H9 (cell line): ENCODE measurements around the gene NAMPT. TPM values are rescaled to one million over a fixed set of nuclear protein-coding genes. Genes with fewer than 3 reads are reported as not detected.
"Not testable (repeated sequence)": the region's sequence is repeated elsewhere in the genome, so short reads cannot be mapped to it uniquely, and the experiment has no call there.

ENCODE experiments used
- DNase-seq: peaks from one replicate; pipeline ENCODE4 v3.0.0-alpha.2; 2017
- H2AFZ ChIP-seq: one replicate; pipeline ENCODE4 v1.6.1; 2013; ENCODE audit warnings: mild to moderate bottlenecking, low read length, control low read depth, moderate library complexity
- H2AK5ac ChIP-seq: 2 replicates; pipeline ENCODE4 v1.6.1; 2013; ENCODE audit warnings: low read length, control low read depth, mixed read lengths; ENCODE audit not compliant: insufficient read length
- H2BK120ac ChIP-seq: one replicate; pipeline ENCODE4 v1.6.1; 2013; ENCODE audit warnings: low read depth, mild to moderate bottlenecking, low read length, control low read depth, inconsistent platforms; ENCODE audit not compliant: poor library complexity, severe bottlenecking
- H2BK12ac ChIP-seq: 2 replicates; pipeline ENCODE4 v1.6.1; 2013; ENCODE audit warnings: low read length, control low read depth, mixed read lengths, low read depth; ENCODE audit not compliant: insufficient read length
- H2BK15ac ChIP-seq: 2 replicates; pipeline ENCODE4 v1.6.1; 2013; ENCODE audit warnings: low read depth, low read length, control low read depth
- H2BK20ac ChIP-seq: one replicate; pipeline ENCODE4 v1.6.1; 2013; ENCODE audit warnings: low read depth, mild to moderate bottlenecking, low read length, control low read depth, inconsistent platforms; ENCODE audit not compliant: poor library complexity, severe bottlenecking
- H2BK5ac ChIP-seq: 2 replicates; pipeline ENCODE4 v1.6.1; 2013; ENCODE audit warnings: low read length, control low read depth, mixed read lengths; ENCODE audit not compliant: insufficient read length
- H3K14ac ChIP-seq: 2 replicates; pipeline ENCODE4 v1.6.1; 2013; ENCODE audit warnings: low read length, control low read depth; ENCODE audit not compliant: insufficient read depth
- H3K18ac ChIP-seq: 2 replicates; pipeline ENCODE4 v1.6.1; 2013; ENCODE audit warnings: low read depth, mild to moderate bottlenecking, mixed read lengths, low read length, control low read depth; ENCODE audit not compliant: insufficient read length
- H3K23ac ChIP-seq: 2 replicates; pipeline ENCODE4 v1.6.1; 2013; ENCODE audit warnings: low read length, control low read depth, mixed read lengths, low read depth; ENCODE audit not compliant: insufficient read length
- H3K23me2 ChIP-seq: 2 replicates; pipeline ENCODE4 v1.6.1; 2013; ENCODE audit warnings: low read depth, mild to moderate bottlenecking, mixed read lengths, low read length, control low read depth; ENCODE audit not compliant: insufficient read length, poor library complexity, severe bottlenecking
- H3K27ac ChIP-seq: 2 replicates; pipeline ENCODE4 v1.5.1; 2013; ENCODE audit warnings: low read length, control low read depth, mixed read lengths, low read depth; ENCODE audit not compliant: insufficient read length
- H3K27me3 ChIP-seq: 2 replicates; pipeline ENCODE4 v1.6.1; 2013; ENCODE audit warnings: low read length, control low read depth, inconsistent platforms; ENCODE audit not compliant: insufficient read depth
- H3K4ac ChIP-seq: 2 replicates; pipeline ENCODE4 v1.6.1; 2013; ENCODE audit warnings: low read depth, mild to moderate bottlenecking, control low read depth, inconsistent platforms, low read length, moderate library complexity
- H3K4me1 ChIP-seq: 2 replicates; pipeline ENCODE4 v1.6.1; 2013; ENCODE audit warnings: low read length, control low read depth, inconsistent platforms; ENCODE audit not compliant: insufficient read depth
- H3K4me2 ChIP-seq: 2 replicates; pipeline ENCODE4 v1.6.1; 2013; ENCODE audit warnings: low read length, control low read depth, mixed read lengths; ENCODE audit not compliant: insufficient read length, insufficient read depth
- H3K56ac ChIP-seq: 2 replicates; pipeline ENCODE4 v1.6.1; 2013; ENCODE audit warnings: low read depth, mild to moderate bottlenecking, mixed read lengths, low read length, control low read depth; ENCODE audit not compliant: insufficient read length
- H3K79me1 ChIP-seq: 2 replicates; pipeline ENCODE4 v1.6.1; 2013; ENCODE audit warnings: low read depth, mild to moderate bottlenecking, moderate library complexity, low read length, control low read depth, inconsistent platforms; ENCODE audit not compliant: insufficient read depth, poor library complexity, severe bottlenecking
- H3K79me2 ChIP-seq: 2 replicates; pipeline ENCODE4 v1.6.1; 2013; ENCODE audit warnings: low read length, control low read depth, inconsistent platforms; ENCODE audit not compliant: insufficient read depth
- H3K9ac ChIP-seq: 2 replicates; pipeline ENCODE4 v1.6.1; 2013; ENCODE audit warnings: low read length, control low read depth, mixed read lengths; ENCODE audit not compliant: insufficient read length; ENCODE audit errors: extremely low read depth
- H3K9me3 ChIP-seq: one replicate; pipeline ENCODE4 v1.6.1; 2013; ENCODE audit warnings: low read depth, low read length, inconsistent platforms; ENCODE audit not compliant: control insufficient read depth
- H3T11ph ChIP-seq: one replicate; pipeline ENCODE4 v1.6.1; 2013; ENCODE audit warnings: mild to moderate bottlenecking, low read length, control low read depth, inconsistent platforms
- H4K20me1 ChIP-seq: one replicate; pipeline ENCODE4 v1.6.1; 2013; ENCODE audit not compliant: control insufficient read depth, insufficient read length, insufficient read depth
- H4K5ac ChIP-seq: 2 replicates; pipeline ENCODE4 v1.6.1; 2013; ENCODE audit warnings: low read depth, mild to moderate bottlenecking, mixed read lengths, low read length, control low read depth; ENCODE audit not compliant: insufficient read length
- H4K8ac ChIP-seq: replicated peaks from 2 replicates; pipeline ENCODE4 v1.6.1; 2013; ENCODE audit warnings: low read length, control low read depth, mixed read lengths, low read depth; ENCODE audit not compliant: insufficient read length
- H4K91ac ChIP-seq: 2 replicates; pipeline ENCODE4 v1.6.1; 2013; ENCODE audit warnings: low read depth, mild to moderate bottlenecking, moderate library complexity, mixed read lengths, low read length, control low read depth; ENCODE audit not compliant: insufficient read length
- H3K27ac Mint-ChIP-seq, 3 experiments: 2 replicates in 2 of 3; 3 replicates in 1 of 3; pipeline ENCODE4 v1.8.0; 2020 to 2021; ENCODE audit warnings: mixed read lengths in 3 of 3, mild to moderate bottlenecking in 1 of 3, moderate library complexity in 1 of 3
- H3K27me3 Mint-ChIP-seq: 2 replicates; pipeline ENCODE4 v1.8.0; 2021; ENCODE audit warnings: low read depth, mild to moderate bottlenecking, moderate library complexity, mixed read lengths
- H3K36me3 Mint-ChIP-seq, 3 experiments: 2 replicates in 2 of 3; 3 replicates in 1 of 3; pipeline ENCODE4 v1.8.0; 2020 to 2021; ENCODE audit warnings: low read depth in 3 of 3, mixed read lengths in 3 of 3; ENCODE audit not compliant: insufficient read depth in 1 of 3
- H3K4me1 Mint-ChIP-seq, 2 experiments: 2 replicates each; pipeline ENCODE4 v1.8.0; 2020; ENCODE audit warnings: mixed read lengths in 2 of 2
- H3K4me3 Mint-ChIP-seq, 2 experiments: 2 replicates in 1 of 2; 3 replicates in 1 of 2; pipeline ENCODE4 v1.8.0; 2020 to 2021; ENCODE audit warnings: mild to moderate bottlenecking in 2 of 2, mixed read lengths in 2 of 2, moderate library complexity in 1 of 2
- H3K9me3 Mint-ChIP-seq, 2 experiments: 2 replicates in 1 of 2; 3 replicates in 1 of 2; pipeline ENCODE4 v1.8.0; 2020; ENCODE audit warnings: mild to moderate bottlenecking in 2 of 2, mixed read lengths in 2 of 2, moderate library complexity in 1 of 2
- WGBS: extraction: QIAGEN DNeasy Blood & Tissue Kit; methylation state at CpG from one replicate; pipeline ENCODE4 v1.1.7; 2013; ENCODE audit warnings: missing lambda C conversion rate, low lambda C conversion rate, mixed read lengths; ENCODE audit not compliant: insufficient read length; ENCODE audit errors: extremely low coverage; 5-methylcytosine and 5-hydroxymethylcytosine counted together
- total RNA-seq: library from RNA; stranded (reverse); gene quantifications from 2 replicates; pipeline ENCODE4 v1.2.1, GENCODE V29; 2021
- TF ChIP-seq, protein P1 (sequence below): fragments of 200-600 bp; sonication (generic); conservative IDR thresholded peaks from 3 replicates; pipeline ENCODE4 v1.8.0; 2021; ENCODE audit warnings: antibody characterized with exemption, mild to moderate bottlenecking

Gene NAMPT
- total RNA-seq, 1 experiment from 2014 or later: 83.5 TPM

DNA sequence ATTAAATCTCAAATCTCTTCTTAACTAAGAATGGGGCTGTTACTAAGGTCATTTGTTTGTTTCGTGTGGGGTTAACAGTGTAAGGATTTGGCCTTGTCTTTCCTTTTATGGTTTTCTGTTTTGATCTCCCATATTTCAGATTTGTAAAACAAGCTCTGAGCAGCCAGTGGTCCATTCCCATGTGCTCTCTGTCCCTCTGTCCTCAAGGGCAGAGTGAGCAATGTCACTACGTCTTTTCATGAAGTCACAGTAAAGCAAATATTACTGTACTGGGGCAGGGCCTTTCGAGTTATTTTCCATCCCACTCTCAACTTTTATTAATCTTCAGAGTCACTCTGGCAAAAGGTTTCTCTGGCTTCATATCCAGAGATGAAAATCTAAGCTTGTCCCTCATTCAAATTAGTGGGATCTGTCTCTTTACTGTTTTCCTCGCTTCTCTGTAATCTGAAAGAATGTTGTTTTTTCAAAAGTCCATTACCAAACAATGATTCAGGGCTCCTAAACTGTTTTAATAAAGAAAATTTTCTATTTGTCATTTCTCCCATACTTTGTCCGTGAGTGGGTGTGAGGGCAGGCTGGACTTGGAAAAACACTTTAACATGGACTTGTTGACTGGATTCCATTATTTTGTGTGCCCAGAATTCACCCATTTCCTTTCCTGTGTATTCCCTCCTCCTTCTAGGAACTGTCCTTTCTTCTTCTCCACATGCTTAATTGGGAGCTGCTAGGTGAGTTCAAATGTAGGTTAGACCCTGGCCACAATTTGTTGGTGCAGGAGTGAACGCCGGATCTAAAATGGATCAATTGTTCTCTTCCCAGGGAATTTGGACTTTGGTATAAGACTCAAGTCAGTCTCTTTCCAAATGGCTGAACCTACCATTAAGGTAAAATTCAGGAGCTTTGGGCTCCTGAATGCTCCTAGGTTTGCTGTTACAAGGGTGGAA, 42.1 kb upstream of the NAMPT start:
- H3K56ac ChIP-seq: no peak overlapping the region
- H3K23me2 ChIP-seq: no peaks in the 10 kb centered on the region
- no peak overlapping the region for H3K4me2 ChIP-seq
- H2BK20ac ChIP-seq: no peak overlapping the region
- no peak overlapping the region for H2BK12ac ChIP-seq
- no peak overlapping the region for H2BK120ac ChIP-seq
- H3K4me1 ChIP-seq: no peaks in the 10 kb centered on the region
- H3K23ac ChIP-seq: no peak overlapping the region
- no peak overlapping the region for H4K8ac ChIP-seq
- no peak overlapping the region for H3K27ac Mint-ChIP-seq
- H3K4me1 Mint-ChIP-seq: no peaks in the 10 kb centered on the region
- TF ChIP-seq, protein P1, sequence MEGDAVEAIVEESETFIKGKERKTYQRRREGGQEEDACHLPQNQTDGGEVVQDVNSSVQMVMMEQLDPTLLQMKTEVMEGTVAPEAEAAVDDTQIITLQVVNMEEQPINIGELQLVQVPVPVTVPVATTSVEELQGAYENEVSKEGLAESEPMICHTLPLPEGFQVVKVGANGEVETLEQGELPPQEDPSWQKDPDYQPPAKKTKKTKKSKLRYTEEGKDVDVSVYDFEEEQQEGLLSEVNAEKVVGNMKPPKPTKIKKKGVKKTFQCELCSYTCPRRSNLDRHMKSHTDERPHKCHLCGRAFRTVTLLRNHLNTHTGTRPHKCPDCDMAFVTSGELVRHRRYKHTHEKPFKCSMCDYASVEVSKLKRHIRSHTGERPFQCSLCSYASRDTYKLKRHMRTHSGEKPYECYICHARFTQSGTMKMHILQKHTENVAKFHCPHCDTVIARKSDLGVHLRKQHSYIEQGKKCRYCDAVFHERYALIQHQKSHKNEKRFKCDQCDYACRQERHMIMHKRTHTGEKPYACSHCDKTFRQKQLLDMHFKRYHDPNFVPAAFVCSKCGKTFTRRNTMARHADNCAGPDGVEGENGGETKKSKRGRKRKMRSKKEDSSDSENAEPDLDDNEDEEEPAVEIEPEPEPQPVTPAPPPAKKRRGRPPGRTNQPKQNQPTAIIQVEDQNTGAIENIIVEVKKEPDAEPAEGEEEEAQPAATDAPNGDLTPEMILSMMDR: no peak
- no peaks in the 10 kb centered on the region for H3K36me3 Mint-ChIP-seq
- H2AFZ ChIP-seq: no peak overlapping the region
- H3K27me3 ChIP-seq: no peaks in the 10 kb centered on the region
- no peak overlapping the region for H4K91ac ChIP-seq
- H3K4me3 Mint-ChIP-seq: no peak overlapping the region
- H4K20me1 ChIP-seq: no peaks in the 10 kb centered on the region
- no CpG with 5 or more reads among the region's 7 CpGs for WGBS
- H3K9ac ChIP-seq: no peak overlapping the region
- no peak overlapping the region for H3K18ac ChIP-seq
- no peak overlapping the region for H3K27ac ChIP-seq
- no peaks in the 10 kb centered on the region for H3K9me3 ChIP-seq
- H4K5ac ChIP-seq: no peak overlapping the region
- no peak for DNase-seq
- H3K9me3 Mint-ChIP-seq: peaks cover 2 to 3% of the 10 kb centered on the region in 2 experiments; a peak in 3 of 5 replicates
- H3K14ac ChIP-seq: no peak overlapping the region
- no peaks in the 10 kb centered on the region for H3K79me2 ChIP-seq
- no peak overlapping the region for H2AK5ac ChIP-seq
- H2BK15ac ChIP-seq: no peak overlapping the region
- no peak overlapping the region for H2BK5ac ChIP-seq
- H3T11ph ChIP-seq: no peak overlapping the region
- no peak overlapping the region for H3K4ac ChIP-seq
- no peaks in the 10 kb centered on the region for H3K79me1 ChIP-seq
- no peaks in the 10 kb centered on the region; the same call in 1 of the 2 replicates for H3K27me3 Mint-ChIP-seq

DNA sequence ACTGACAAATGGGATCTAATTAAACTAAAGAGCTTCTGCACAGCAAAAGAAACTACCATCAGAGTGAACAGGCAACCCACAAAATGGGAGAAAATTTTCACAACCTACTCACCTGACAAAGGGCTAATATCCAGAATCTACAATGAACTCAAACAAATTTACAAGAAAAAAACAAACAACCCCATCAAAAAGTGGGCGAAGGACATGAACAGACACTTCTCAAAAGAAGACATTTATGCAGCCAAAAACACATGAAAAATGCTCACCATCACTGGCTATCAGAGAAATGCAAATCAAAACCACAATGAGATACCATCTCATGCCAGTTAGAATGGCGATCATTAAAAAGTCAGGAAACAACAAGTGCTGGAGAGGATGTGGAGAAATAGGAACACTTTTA, 39.7 kb upstream of the NAMPT start:
- not testable (repeated sequence) for H3K36me3 Mint-ChIP-seq, DNase-seq, H3K79me1 ChIP-seq, H3K18ac ChIP-seq, H3K14ac ChIP-seq, H4K5ac ChIP-seq, H3T11ph ChIP-seq, H2BK20ac ChIP-seq, H3K4me1 ChIP-seq, H3K27ac ChIP-seq, H3K79me2 ChIP-seq, H3K9ac ChIP-seq, H3K27me3 Mint-ChIP-seq, H2BK5ac ChIP-seq, H3K27ac Mint-ChIP-seq, H3K23me2 ChIP-seq, H3K4me2 ChIP-seq, H4K20me1 ChIP-seq, H3K4me3 Mint-ChIP-seq, H3K23ac ChIP-seq, H3K56ac ChIP-seq, H4K91ac ChIP-seq, H3K4ac ChIP-seq, H2BK15ac ChIP-seq, H2BK12ac ChIP-seq, H2BK120ac ChIP-seq, H3K27me3 ChIP-seq, H3K4me1 Mint-ChIP-seq, H4K8ac ChIP-seq, H3K9me3 ChIP-seq, H2AFZ ChIP-seq, H2AK5ac ChIP-seq
- peaks cover 11 to 17% of the 10 kb centered on the region in 2 experiments for H3K9me3 Mint-ChIP-seq
- WGBS: no CpG with 5 or more reads among the region's 2 CpGs
